ENCODE results near the gene GABRG3.

DNA sequence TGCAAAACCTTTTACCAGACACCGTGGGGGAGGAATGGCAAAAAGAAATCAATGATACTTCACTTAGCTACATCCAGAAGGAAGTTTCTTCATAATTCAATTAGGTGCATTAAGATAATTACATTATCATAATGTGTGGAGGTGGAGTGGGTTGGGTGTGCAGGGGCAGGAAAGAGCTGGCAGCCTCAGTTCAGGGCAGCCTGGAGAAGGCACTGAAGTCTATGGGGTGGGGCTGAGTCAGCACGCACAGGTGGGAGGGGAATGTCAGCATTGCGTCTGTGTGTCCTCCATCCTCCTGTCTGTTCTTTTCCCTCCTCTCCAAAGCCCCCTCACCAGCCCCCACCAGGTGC, 278.8 kb downstream of the GABRG3 start:
- TF ChIP-seq MXI1 (IDR thresholded peaks at IDR 0.05; ENCODE audit: borderline replicate concordance, low read depth, low read length) = no peak
- TF ChIP-seq, protein P1, sequence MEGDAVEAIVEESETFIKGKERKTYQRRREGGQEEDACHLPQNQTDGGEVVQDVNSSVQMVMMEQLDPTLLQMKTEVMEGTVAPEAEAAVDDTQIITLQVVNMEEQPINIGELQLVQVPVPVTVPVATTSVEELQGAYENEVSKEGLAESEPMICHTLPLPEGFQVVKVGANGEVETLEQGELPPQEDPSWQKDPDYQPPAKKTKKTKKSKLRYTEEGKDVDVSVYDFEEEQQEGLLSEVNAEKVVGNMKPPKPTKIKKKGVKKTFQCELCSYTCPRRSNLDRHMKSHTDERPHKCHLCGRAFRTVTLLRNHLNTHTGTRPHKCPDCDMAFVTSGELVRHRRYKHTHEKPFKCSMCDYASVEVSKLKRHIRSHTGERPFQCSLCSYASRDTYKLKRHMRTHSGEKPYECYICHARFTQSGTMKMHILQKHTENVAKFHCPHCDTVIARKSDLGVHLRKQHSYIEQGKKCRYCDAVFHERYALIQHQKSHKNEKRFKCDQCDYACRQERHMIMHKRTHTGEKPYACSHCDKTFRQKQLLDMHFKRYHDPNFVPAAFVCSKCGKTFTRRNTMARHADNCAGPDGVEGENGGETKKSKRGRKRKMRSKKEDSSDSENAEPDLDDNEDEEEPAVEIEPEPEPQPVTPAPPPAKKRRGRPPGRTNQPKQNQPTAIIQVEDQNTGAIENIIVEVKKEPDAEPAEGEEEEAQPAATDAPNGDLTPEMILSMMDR (conservative IDR thresholded peaks at IDR 0.05; ENCODE audit: low read depth, low read length) = no peak
- no peak for TF ChIP-seq NFE2L2 (IDR thresholded peaks at IDR 0.05; ENCODE audit: low read depth, low read length)
- TF ChIP-seq, protein P2, sequence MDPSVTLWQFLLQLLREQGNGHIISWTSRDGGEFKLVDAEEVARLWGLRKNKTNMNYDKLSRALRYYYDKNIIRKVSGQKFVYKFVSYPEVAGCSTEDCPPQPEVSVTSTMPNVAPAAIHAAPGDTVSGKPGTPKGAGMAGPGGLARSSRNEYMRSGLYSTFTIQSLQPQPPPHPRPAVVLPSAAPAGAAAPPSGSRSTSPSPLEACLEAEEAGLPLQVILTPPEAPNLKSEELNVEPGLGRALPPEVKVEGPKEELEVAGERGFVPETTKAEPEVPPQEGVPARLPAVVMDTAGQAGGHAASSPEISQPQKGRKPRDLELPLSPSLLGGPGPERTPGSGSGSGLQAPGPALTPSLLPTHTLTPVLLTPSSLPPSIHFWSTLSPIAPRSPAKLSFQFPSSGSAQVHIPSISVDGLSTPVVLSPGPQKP (IDR thresholded peaks at IDR 0.05; ENCODE audit: borderline replicate concordance, low read depth, low read length) = no peak

Data from IMR-90 (cell line).